ENCODE results near the gene KSR2.
"Not testable (repeated sequence)": the region's sequence is repeated elsewhere in the genome, so short reads cannot be mapped to it uniquely, and the experiment has no call there.

The KSR2 gene

DNA sequence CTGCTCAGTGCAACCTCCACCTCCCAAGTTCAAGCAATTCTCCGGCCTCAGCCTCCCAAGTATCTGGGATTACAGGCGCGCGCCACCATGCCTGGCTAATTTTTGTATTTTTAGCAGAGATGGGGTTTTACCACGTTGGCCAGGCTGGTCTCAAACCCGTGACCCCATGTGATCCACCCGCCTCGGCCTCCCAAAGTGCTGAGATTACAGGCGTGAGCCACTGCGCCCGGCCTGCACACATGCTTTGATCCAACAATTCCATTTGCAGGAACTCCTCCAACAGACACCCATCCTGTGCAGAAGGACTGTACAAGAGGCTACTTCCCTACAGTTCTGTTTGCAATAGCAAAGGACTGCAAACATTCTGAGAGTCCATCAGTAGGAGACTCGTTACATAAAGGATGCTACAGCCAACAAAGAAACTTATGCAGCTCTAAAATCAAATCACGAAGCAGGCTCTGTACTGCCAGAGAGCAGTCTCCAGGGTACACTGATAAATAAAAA is 108.0 kb downstream of the KSR2 start:
- not testable (repeated sequence) for H3K9me3 ChIP-seq (ENCODE audit: control insufficient read depth, insufficient read depth, low read length); H3K27me3 ChIP-seq (ENCODE audit: control insufficient read depth, insufficient read depth, low read length); H3K36me3 ChIP-seq (ENCODE audit: control insufficient read depth, insufficient read depth, low read length); H3K4me1 ChIP-seq (ENCODE audit: control insufficient read depth, insufficient read depth, low read length); H3K4me3 ChIP-seq (ENCODE audit: low read length); H3K27ac ChIP-seq (ENCODE audit: low read length); DNase-seq (ENCODE audit: low read depth, low spot score)
- WGBS (ENCODE audit: insufficient coverage, insufficient read length): no CpG with 5 or more reads among the region's 13 CpGs

DNA sequence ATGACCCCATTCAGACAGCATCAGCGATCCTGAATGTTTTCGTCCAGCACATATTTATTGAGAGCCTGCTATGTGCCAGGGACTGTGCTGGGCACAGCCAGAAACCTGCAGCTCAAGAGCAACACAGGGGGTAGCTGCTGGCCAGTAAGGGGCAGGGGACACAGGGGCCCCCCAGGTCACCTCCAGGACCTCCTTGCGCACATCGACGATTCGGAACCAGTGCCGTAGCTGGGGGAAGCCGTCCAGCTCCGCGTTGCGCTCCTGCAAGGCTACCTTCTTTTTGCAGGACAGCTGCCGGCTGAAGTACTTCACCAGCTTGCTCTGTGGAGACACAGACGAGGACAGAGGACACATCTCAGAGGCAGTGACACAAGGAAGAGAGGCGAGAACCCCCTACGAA is 108.7 kb downstream of the KSR2 start:
- Histone ChIP-seq H3K4me1 (ENCODE audit: control insufficient read depth, insufficient read depth, low read length) (no peaks in the 10 kb centered on the region), H3K4me3 (ENCODE audit: low read length) (no peak overlapping the region), H3K9me3 (ENCODE audit: control insufficient read depth, insufficient read depth, low read length) (no peaks in the 10 kb centered on the region), H3K36me3 (ENCODE audit: control insufficient read depth, insufficient read depth, low read length) (no peaks in the 10 kb centered on the region), H3K27ac (ENCODE audit: low read length) (no peak overlapping the region), H3K27me3 (ENCODE audit: control insufficient read depth, insufficient read depth, low read length) (no peaks in the 10 kb centered on the region)
- no CpG with 5 or more reads among the region's 15 CpGs for WGBS (ENCODE audit: insufficient coverage, insufficient read length)
- no peak for DNase-seq (ENCODE audit: low read depth, low spot score)

DNA sequence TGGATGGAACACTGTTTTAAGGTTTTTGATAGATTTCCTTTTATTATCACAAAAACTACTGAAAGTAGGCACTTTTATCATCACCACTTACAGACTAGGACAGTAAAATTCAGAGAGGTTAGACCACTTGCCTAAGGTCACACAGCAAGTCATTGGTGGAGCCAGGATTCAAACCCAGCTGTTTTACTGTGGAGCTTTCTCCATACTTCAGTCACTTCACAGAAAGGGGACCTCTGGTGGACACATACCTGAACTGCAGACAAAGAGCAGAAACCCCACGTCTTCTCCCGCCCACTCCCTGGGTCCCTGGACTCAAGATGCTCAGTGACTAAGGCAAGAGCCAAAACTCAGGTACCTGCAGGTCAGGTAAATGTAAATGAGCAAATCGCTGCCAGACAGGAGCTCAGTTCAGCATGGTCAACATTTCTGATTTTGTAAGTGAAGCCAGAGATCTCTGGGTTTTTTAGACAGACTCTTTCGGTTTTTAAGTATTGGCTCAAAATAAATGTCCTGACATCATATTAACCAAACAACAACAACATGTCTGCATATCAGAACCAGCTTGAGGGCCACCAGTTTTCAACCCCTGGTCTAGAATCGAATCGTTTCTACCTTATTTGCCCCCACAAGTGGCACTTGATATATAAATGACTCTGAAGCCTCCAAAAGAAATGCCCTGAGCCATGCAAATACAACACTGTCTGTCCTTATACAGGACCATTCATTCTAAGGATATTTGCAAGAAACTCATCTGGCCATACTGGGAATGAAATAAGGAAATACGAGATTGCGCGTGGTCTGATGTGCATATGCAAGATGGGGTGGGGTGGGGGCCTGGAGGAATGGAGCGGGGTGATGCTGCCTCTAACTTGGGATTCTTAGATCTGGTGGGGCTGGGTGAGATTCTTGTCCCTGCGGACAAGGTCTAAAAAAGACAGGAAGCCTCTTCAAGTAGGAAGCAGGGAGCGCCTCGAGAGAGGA is 110.9 kb downstream of the KSR2 start:
- Histone ChIP-seq H3K27ac (ENCODE audit: low read length) (no peak overlapping the region), H3K36me3 (ENCODE audit: control insufficient read depth, insufficient read depth, low read length) (no peaks in the 10 kb centered on the region), H3K9me3 (ENCODE audit: control insufficient read depth, insufficient read depth, low read length) (no peaks in the 10 kb centered on the region), H3K4me3 (ENCODE audit: low read length) (no peak overlapping the region), H3K4me1 (ENCODE audit: control insufficient read depth, insufficient read depth, low read length) (no peaks in the 10 kb centered on the region), H3K27me3 (ENCODE audit: control insufficient read depth, insufficient read depth, low read length) (no peaks in the 10 kb centered on the region)
- peak; percentile 67 for DNase-seq (ENCODE audit: low read depth, low spot score)
- WGBS (ENCODE audit: insufficient coverage, insufficient read length): no CpG with 5 or more reads among the region's 13 CpGs

DNA sequence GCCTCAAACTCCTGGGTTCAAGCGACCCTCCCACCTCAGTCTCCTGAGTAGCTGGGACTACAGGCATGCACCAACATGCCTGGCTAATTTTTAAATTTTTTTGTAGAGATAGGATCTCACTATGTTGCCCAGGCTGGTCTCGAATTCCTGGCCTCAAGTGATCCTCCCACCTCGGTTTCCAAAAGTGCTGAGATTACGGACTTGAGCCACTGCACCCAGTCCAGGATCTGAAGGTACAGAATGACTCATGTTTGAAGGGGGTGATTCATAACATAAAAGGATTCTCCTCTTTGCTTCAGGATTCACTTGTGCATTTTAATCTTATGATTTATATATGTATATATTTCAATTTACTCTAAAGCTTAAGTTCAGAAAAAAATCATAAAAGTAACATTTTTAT is 111.7 kb downstream of the KSR2 start:
- H3K4me3 ChIP-seq (ENCODE audit: low read length); DNase-seq (ENCODE audit: low read depth, low spot score); H3K36me3 ChIP-seq (ENCODE audit: control insufficient read depth, insufficient read depth, low read length); H3K27me3 ChIP-seq (ENCODE audit: control insufficient read depth, insufficient read depth, low read length); H3K4me1 ChIP-seq (ENCODE audit: control insufficient read depth, insufficient read depth, low read length); H3K9me3 ChIP-seq (ENCODE audit: control insufficient read depth, insufficient read depth, low read length); H3K27ac ChIP-seq (ENCODE audit: low read length): not testable (repeated sequence)
- no CpG with 5 or more reads among the region's 4 CpGs for WGBS (ENCODE audit: insufficient coverage, insufficient read length)

DNA sequence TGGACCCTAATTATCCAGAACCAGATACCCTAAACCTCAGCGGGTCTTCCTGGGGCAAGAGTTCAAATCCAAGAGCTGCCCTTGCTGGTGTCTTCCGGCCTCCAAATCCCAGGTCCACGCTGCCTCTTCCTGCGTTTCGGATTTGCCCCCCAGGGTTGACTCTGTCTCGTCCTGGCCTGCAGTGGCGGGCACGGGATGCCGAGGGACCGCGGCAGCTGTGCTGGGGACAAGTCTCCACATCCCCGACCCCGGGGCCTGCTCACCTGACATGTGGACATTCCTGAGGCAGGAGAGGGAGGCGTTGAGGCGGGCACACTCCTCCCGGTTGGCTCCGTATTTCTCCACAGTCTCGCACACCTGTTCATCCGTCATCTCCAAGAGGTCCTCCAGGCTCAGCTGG is 113.6 kb downstream of the KSR2 start:
- H3K4me3 ChIP-seq (ENCODE audit: low read length): no peak overlapping the region
- H3K27ac ChIP-seq (ENCODE audit: low read length): no peak overlapping the region
- no peaks in the 10 kb centered on the region for H3K36me3 ChIP-seq (ENCODE audit: control insufficient read depth, insufficient read depth, low read length)
- no peaks in the 10 kb centered on the region for H3K27me3 ChIP-seq (ENCODE audit: control insufficient read depth, insufficient read depth, low read length)
- no peaks in the 10 kb centered on the region for H3K4me1 ChIP-seq (ENCODE audit: control insufficient read depth, insufficient read depth, low read length)
- DNase-seq (ENCODE audit: low read depth, low spot score): no peak
- WGBS (ENCODE audit: insufficient coverage, insufficient read length): no CpG with 5 or more reads among the region's 19 CpGs
- no peaks in the 10 kb centered on the region for H3K9me3 ChIP-seq (ENCODE audit: control insufficient read depth, insufficient read depth, low read length)

DNA sequence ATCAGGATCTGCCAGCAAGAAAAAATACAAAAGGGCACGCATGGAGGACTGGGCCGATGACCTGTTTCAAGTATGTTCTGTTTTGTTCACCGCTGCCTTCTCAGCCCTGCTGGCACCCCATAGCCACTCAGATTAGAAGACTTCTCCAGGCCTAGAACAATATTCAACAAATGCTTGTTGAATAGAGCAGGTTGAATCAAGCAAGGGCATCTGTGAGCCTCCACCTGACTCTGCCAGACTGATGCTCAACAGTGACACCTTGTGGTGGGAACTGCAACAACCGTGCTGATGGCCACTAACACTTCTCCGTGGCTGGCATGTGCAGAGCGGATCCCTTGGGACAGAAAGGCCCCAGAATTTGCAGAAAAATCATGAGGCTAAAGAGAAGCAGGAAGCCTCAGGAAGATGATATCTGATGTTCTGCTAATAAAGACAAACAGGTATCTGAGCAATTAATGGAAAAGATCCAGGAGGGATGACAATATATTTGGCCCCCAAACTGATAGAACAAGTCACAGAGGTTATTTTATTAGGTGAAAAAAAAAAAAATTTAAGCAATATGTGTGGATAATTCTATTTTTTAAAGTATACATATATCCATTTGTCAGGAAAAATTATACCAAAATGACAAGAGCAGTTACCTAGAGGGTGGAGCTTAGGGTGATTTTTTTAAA is 114.3 kb downstream of the KSR2 start:
- Histone ChIP-seq H3K4me1 (ENCODE audit: control insufficient read depth, insufficient read depth, low read length) (no peaks in the 10 kb centered on the region), H3K27ac (ENCODE audit: low read length) (no peak overlapping the region), H3K36me3 (ENCODE audit: control insufficient read depth, insufficient read depth, low read length) (no peaks in the 10 kb centered on the region), H3K27me3 (ENCODE audit: control insufficient read depth, insufficient read depth, low read length) (no peaks in the 10 kb centered on the region), H3K9me3 (ENCODE audit: control insufficient read depth, insufficient read depth, low read length) (no peaks in the 10 kb centered on the region), H3K4me3 (ENCODE audit: low read length) (no peak overlapping the region)
- DNase-seq (ENCODE audit: low read depth, low spot score): peak; percentile 90
- no CpG with 5 or more reads among the region's 6 CpGs for WGBS (ENCODE audit: insufficient coverage, insufficient read length)

DNA sequence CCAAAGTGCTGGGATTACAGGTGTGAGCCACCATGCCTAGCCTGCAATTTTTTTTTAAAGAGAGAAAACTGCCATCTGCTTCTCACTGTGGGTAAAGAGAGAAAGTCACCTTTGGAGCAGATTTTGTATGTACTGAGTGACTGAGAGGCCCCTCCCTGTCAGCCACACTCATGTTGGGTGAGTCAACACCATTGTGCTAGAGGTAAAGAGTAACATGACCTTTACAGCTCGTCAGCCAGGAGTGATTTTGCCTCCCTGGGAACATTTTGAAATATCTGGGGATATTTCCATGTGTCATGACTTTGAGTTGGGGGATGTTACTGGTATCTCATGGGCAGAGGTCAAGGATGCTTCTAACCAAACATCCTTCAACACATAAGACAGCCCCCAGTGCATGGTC is 115.2 kb downstream of the KSR2 start:
- Histone ChIP-seq H3K4me1 (ENCODE audit: control insufficient read depth, insufficient read depth, low read length) (no peaks in the 10 kb centered on the region), H3K36me3 (ENCODE audit: control insufficient read depth, insufficient read depth, low read length) (no peaks in the 10 kb centered on the region), H3K9me3 (ENCODE audit: control insufficient read depth, insufficient read depth, low read length) (no peaks in the 10 kb centered on the region), H3K27me3 (ENCODE audit: control insufficient read depth, insufficient read depth, low read length) (no peaks in the 10 kb centered on the region), H3K4me3 (ENCODE audit: low read length) (no peak overlapping the region), H3K27ac (ENCODE audit: low read length) (no peak overlapping the region)
- DNase-seq (ENCODE audit: low read depth, low spot score): no peak
- no CpG with 5 or more reads among the region's 1 CpG for WGBS (ENCODE audit: insufficient coverage, insufficient read length)

DNA sequence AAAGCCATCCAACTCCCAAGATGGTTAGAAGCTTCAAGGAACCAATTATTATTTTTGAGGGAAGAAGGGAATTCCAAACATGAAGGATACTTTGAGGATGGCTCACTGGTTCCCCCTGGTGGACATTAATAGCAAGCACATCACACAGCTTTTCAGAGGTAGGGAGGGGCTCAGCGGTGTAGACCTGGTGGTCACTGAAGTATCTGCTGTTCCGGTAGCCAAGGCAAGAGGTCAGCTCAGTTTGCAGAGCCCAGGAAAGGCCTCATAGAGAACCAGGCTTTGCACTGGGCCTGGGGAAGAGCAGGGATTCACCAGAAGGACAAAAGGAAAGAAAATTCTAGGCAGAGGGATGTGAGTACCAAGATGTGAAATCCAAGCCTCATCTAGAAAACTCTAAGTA is 118.7 kb downstream of the KSR2 start:
- peak; percentile 58 for DNase-seq (ENCODE audit: low read depth, low spot score)
- WGBS (ENCODE audit: insufficient coverage, insufficient read length): no CpG with 5 or more reads among the region's 2 CpGs
- H3K9me3 ChIP-seq (ENCODE audit: control insufficient read depth, insufficient read depth, low read length): no peaks in the 10 kb centered on the region

DNA sequence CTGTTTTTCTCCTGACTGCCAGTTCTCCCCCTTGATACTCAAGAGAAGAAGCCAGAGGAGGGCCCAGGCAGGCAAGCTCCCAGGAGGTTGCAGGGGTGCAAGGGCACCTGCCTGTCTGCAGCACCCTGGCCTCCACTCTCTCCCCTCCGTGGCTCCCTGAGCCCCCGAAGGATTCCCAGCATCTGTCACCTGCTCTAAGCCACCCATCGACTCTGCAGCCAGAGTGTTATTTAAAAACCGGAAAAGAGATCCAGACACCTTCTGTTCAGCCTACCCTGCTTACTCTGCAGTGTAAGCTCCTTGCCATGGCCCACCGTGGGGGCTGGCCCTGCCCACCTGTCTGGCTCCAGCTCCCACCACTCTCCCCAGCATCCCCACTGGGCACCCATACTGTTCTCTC is 121.4 kb downstream of the KSR2 start:
- no peak overlapping the region for H3K4me3 ChIP-seq (ENCODE audit: low read length)
- no peaks in the 10 kb centered on the region for H3K27me3 ChIP-seq (ENCODE audit: control insufficient read depth, insufficient read depth, low read length)
- WGBS (ENCODE audit: insufficient coverage, insufficient read length): no CpG with 5 or more reads among the region's 5 CpGs
- DNase-seq (ENCODE audit: low read depth, low spot score): no peak
- no peaks in the 10 kb centered on the region for H3K36me3 ChIP-seq (ENCODE audit: control insufficient read depth, insufficient read depth, low read length)
- H3K9me3 ChIP-seq (ENCODE audit: control insufficient read depth, insufficient read depth, low read length): no peaks in the 10 kb centered on the region
- H3K4me1 ChIP-seq (ENCODE audit: control insufficient read depth, insufficient read depth, low read length): no peaks in the 10 kb centered on the region; the same call in 1 of the 2 replicates
- no peak overlapping the region for H3K27ac ChIP-seq (ENCODE audit: low read length)

More for the DNA sequence above, 118.7 kb downstream of the KSR2 start:
- no peaks in the 10 kb centered on the region for H3K36me3 ChIP-seq (ENCODE audit: control insufficient read depth, insufficient read depth, low read length)
- H3K27me3 ChIP-seq (ENCODE audit: control insufficient read depth, insufficient read depth, low read length): no peaks in the 10 kb centered on the region
- no peaks in the 10 kb centered on the region; the same call in 1 of the 2 replicates for H3K4me1 ChIP-seq (ENCODE audit: control insufficient read depth, insufficient read depth, low read length)
- H3K4me3 ChIP-seq (ENCODE audit: low read length): no peak overlapping the region
- no peak overlapping the region for H3K27ac ChIP-seq (ENCODE audit: low read length)

DNA sequence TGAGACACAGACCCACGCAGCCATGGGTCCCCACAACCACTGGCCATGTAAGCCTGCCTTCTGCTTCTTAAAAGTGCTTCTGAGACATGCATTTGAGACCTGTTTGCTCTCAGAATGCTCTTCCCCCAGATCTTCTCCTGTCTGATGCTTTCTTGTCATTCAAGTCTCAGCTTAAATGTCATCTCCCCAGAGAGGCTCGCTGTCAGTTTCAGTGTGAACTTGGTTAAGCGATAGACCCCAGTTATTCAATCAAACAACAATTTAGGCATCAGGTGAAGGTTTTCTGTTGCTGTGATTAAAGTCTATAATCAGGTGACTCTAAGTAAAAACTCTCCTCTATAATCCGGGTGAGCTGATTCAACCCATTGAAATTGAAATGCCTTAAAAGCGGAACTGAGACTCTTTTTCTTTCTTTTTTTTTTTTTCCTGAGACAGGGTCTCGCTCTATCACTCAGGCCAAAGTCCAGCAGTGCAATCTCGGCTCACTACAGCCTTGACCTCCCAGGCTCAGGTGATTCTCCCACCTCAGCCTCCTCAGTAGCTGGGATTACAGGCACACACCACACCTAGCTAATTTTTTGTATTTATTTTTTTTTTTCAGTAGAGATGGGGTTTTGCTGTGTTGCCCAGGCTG is 123.4 kb downstream of the KSR2 start:
- no peaks in the 10 kb centered on the region for H3K36me3 ChIP-seq (ENCODE audit: control insufficient read depth, insufficient read depth, low read length)
- no peak overlapping the region for H3K27ac ChIP-seq (ENCODE audit: low read length)
- no CpG with 5 or more reads among the region's 7 CpGs for WGBS (ENCODE audit: insufficient coverage, insufficient read length)
- no peaks in the 10 kb centered on the region for H3K27me3 ChIP-seq (ENCODE audit: control insufficient read depth, insufficient read depth, low read length)
- H3K4me1 ChIP-seq (ENCODE audit: control insufficient read depth, insufficient read depth, low read length): no peaks in the 10 kb centered on the region; the same call in 1 of the 2 replicates
- no peak overlapping the region for H3K4me3 ChIP-seq (ENCODE audit: low read length)
- DNase-seq (ENCODE audit: low read depth, low spot score): no peak
- no peaks in the 10 kb centered on the region for H3K9me3 ChIP-seq (ENCODE audit: control insufficient read depth, insufficient read depth, low read length)

All from iPS DF 6.9 (cell line).